BLaER1 treated with 17β-estradiol and CSF1 and Interleukin-3, amounts not matched to agents 10 nM and 100 nM (cell line): ENCODE results near the gene POLD2.

Experiments
- H3K27ac ChIP-seq, 11 experiments: shearing (Covaris generic); formaldehyde crosslinking; 2 replicates each; pipeline ENCODE4 v1.8.1; 2022
- H3K27me3 ChIP-seq, 11 experiments: shearing (Covaris generic); formaldehyde crosslinking; 2 replicates each; pipeline ENCODE4 v1.8.1; 2022
- H3K36me3 ChIP-seq, 11 experiments: shearing (Covaris generic); formaldehyde crosslinking; 2 replicates each; pipeline ENCODE4 v1.8.1; 2022
- H3K4me1 ChIP-seq, 10 experiments: shearing (Covaris generic); formaldehyde crosslinking; 2 replicates each; pipeline ENCODE4 v1.8.1; 2022
- H3K4me2 ChIP-seq, 11 experiments: shearing (Covaris generic); formaldehyde crosslinking; 2 replicates each; pipeline ENCODE4 v1.8.1; 2022
- H3K4me3 ChIP-seq, 10 experiments: shearing (Covaris generic); formaldehyde crosslinking; 2 replicates each; pipeline ENCODE4 v1.8.1; 2022
- H3K9ac ChIP-seq, 11 experiments: shearing (Covaris generic); formaldehyde crosslinking; 2 replicates each; pipeline ENCODE4 v1.8.1; 2022
- H3K9me3 ChIP-seq, 11 experiments: shearing (Covaris generic); formaldehyde crosslinking; replicated peaks in 1 of 11; 2 replicates each; pipeline ENCODE4 v1.8.1; 2022
- H4K20me1 ChIP-seq, 11 experiments: shearing (Covaris generic); formaldehyde crosslinking; 2 replicates each; pipeline ENCODE4 v1.8.1; 2022
- Cebpa-rat ChIP-seq, 11 experiments: shearing (Covaris generic); IDR thresholded peaks; 2 replicates each; pipeline ENCODE4 v1.8.1; 2022

Gene POLD2

DNA sequence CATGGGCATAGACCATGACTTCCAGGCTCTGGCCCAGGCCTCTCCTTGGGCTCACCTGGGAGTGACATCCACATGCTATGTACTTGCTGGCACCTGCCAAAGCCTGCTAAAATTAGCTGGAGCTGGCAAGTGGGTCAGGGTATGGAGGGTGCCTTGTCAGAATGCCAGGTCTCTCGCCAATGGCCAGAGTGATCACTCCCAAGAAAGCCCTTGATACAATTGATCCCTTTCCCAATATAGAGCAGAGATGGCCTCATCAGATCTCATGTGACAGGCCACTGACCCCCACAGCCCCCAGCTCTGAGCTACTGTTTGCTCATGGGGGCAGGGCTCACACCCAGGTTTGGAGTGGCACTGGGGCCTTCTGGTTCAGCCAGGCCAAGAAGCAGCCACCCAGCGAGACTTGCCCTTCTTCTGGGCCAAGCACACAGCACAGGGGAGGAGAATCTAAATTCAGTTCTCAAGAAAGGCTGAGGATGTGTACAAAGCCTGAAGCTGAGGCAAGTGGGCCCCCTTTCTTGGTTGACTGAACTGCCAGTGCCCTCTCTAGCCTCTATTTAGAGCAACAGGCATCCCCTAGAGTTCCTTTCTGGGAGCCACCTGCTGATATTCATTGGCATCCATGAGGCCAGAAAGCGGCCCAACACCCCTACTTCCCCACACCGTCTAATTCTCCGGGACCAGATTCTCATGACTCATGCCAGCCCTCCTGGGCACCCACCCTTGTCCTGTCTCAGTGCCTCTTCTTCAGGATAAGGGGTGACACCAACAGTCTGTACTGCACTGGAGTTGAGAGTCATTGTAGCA lies 36.7 kb upstream of the POLD2 start:
- no peak overlapping the region for H3K4me3 ChIP-seq
- H3K9ac ChIP-seq = no peak overlapping the region
- TF ChIP-seq Cebpa-rat (IDR thresholded peaks at IDR 0.05) = no peak
- no peak overlapping the region for H3K4me2 ChIP-seq
- H3K9me3 ChIP-seq = peaks cover 0 to 16% (median 11%) of the 10 kb centered on the region in 11 experiments; a peak in 13 of 22 replicates
- no peaks in the 10 kb centered on the region for H4K20me1 ChIP-seq
- no peak overlapping the region for H3K27ac ChIP-seq
- no peaks in the 10 kb centered on the region for H3K4me1 ChIP-seq
- H3K27me3 ChIP-seq = no peaks in the 10 kb centered on the region
- no peaks in the 10 kb centered on the region for H3K36me3 ChIP-seq

GRCh38 chr7:44158873-44159631 lies 35.7 kb upstream of the POLD2 start:
- Histone ChIP-seq H3K27me3 (no peaks in the 10 kb centered on the region), H4K20me1 (no peaks in the 10 kb centered on the region), H3K9ac (no peak overlapping the region), H3K27ac (no peak overlapping the region), H3K9me3 (peaks cover 0 to 10% (median 5%) of the 10 kb centered on the region in 11 experiments; a peak in 8 of 22 replicates), H3K4me2 (no peak overlapping the region), H3K4me1 (no peaks in the 10 kb centered on the region), H3K4me3 (no peak overlapping the region), H3K36me3 (no peaks in the 10 kb centered on the region)
- no peak for TF ChIP-seq Cebpa-rat (IDR thresholded peaks at IDR 0.05)

GRCh38 chr7:44158096-44158872 lies 34.9 kb upstream of the POLD2 start:
- Histone ChIP-seq H3K4me2 (no peak overlapping the region), H3K27ac (no peak overlapping the region), H3K36me3 (no peaks in the 10 kb centered on the region), H3K9ac (no peak overlapping the region), H3K4me3 (no peak overlapping the region), H3K4me1 (no peaks in the 10 kb centered on the region), H4K20me1 (no peaks in the 10 kb centered on the region), H3K27me3 (no peaks in the 10 kb centered on the region), H3K9me3 (0 out of 22 replicates have a peak, but pooled peaks cover 0 to 4% (median 0%) of the 10 kb centered on the region in 11 experiments)
- TF ChIP-seq Cebpa-rat (IDR thresholded peaks at IDR 0.05) = no peak

GRCh38 chr7:44157116-44158080 lies 34.0 kb upstream of the POLD2 start:
- no peaks in the 10 kb centered on the region for H3K4me1 ChIP-seq
- H4K20me1 ChIP-seq = no peaks in the 10 kb centered on the region
- no peak overlapping the region for H3K4me2 ChIP-seq
- no peak overlapping the region; a peak in 1 of 22 replicates for H3K9ac ChIP-seq
- no peak for TF ChIP-seq Cebpa-rat (IDR thresholded peaks at IDR 0.05)
- H3K27me3 ChIP-seq = no peaks in the 10 kb centered on the region
- no peaks in the 10 kb centered on the region for H3K9me3 ChIP-seq
- no peak overlapping the region for H3K27ac ChIP-seq
- H3K4me3 ChIP-seq = no peak overlapping the region
- no peaks in the 10 kb centered on the region for H3K36me3 ChIP-seq

GRCh38 chr7:44156453-44157010 lies 33.2 kb upstream of the POLD2 start:
- H3K9me3 ChIP-seq = no peaks in the 10 kb centered on the region
- H3K27ac ChIP-seq = no peak overlapping the region
- H3K4me3 ChIP-seq = no peak overlapping the region
- H3K9ac ChIP-seq = no peak overlapping the region
- no peaks in the 10 kb centered on the region for H3K27me3 ChIP-seq
- no peaks in the 10 kb centered on the region for H4K20me1 ChIP-seq
- H3K4me2 ChIP-seq = no peak overlapping the region
- H3K4me1 ChIP-seq = no peaks in the 10 kb centered on the region
- TF ChIP-seq Cebpa-rat (IDR thresholded peaks at IDR 0.05) = no peak
- no peaks in the 10 kb centered on the region for H3K36me3 ChIP-seq

DNA sequence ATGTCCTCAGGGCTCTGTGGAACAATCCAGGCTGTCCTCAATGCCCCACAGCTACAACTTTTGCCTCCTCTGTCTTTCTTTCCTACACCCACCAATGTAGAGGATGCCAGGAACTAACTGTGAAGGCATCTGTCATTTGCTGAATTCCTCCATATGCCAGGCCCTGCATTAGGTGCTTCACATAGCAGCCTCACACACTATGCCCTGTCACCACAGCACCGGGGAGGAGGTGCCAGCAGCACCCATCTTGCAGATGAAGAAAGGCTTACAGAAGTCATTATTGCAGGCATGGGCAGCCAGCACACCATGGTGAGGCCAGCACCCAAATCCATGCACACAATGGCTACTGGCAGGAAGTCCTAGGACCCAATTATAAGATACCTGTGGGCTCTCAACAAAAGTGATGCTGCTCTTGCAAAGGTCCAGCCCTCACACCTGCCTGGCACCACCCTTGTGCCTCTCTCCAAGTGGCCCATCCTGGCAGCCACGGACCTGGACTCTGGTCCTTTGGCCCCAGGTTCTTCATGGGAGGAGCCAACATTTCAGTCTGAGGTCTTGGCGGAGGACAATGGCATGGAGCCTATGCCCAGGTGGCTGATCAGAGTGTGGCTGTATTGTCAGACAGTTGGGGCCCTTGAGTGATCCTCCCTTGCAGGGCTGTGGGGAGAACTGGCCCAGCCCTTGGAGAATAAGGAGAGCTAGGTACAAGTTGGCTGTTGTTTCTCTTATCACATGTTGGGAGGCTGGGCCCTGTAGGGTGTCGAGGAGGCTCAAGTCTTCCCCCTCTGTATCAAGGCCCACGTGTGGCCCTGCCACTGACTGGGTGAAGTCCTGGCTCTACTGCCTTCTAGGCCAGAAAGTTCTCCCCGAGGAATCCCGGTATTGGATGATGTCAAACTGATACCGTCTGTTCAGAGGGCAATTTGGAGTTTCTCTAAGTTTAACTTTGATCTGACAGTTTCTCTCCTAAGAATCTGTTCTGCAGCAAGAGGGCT lies 32.1 kb upstream of the POLD2 start:
- no peaks in the 10 kb centered on the region for H4K20me1 ChIP-seq
- peaks cover 0 to 6% (median 0%) of the 10 kb centered on the region in 10 experiments; a peak in 7 of 20 replicates for H3K4me1 ChIP-seq
- no peaks in the 10 kb centered on the region for H3K9me3 ChIP-seq
- no peak overlapping the region for H3K9ac ChIP-seq
- H3K4me3 ChIP-seq = no peak overlapping the region
- H3K36me3 ChIP-seq = no peaks in the 10 kb centered on the region
- no peak for TF ChIP-seq Cebpa-rat (IDR thresholded peaks at IDR 0.05)
- H3K4me2 ChIP-seq = no peak overlapping the region
- H3K27me3 ChIP-seq = no peaks in the 10 kb centered on the region
- H3K27ac ChIP-seq = no peak overlapping the region

- peaks cover 0 to 10% (median 0%) of the 10 kb centered on the region in 10 experiments; a peak in 7 of 20 replicates for H3K4me1 ChIP-seq
- no peak overlapping the region for H3K4me3 ChIP-seq
- no peak overlapping the region for H3K27ac ChIP-seq
- TF ChIP-seq Cebpa-rat (IDR thresholded peaks at IDR 0.05) = no peak; a peak in 1 of 22 replicates
- no peaks in the 10 kb centered on the region for H4K20me1 ChIP-seq
- no peak overlapping the region for H3K4me2 ChIP-seq
- no peaks in the 10 kb centered on the region for H3K27me3 ChIP-seq
- no peak overlapping the region for H3K9ac ChIP-seq
- H3K36me3 ChIP-seq = no peaks in the 10 kb centered on the region
- no peaks in the 10 kb centered on the region for H3K9me3 ChIP-seq
These were observed 31.4 kb upstream of the POLD2 start for GRCh38 chr7:44154703-44155102.
